Fibroblast of the aortic adventitia (primary cell): Measurements from ENCODE around the gene FBXO9. TPM values are rescaled to one million over a fixed set of nuclear protein-coding genes. Genes with fewer than 3 reads are reported as not detected.

Experiments
- DNase-seq: peaks from one replicate; pipeline ENCODE4 v3.0.0-alpha.2; 2010; ENCODE audit warnings: low read depth
- H3K4me3 ChIP-seq: 2 replicates; pipeline ENCODE4 v1.5.1; 2011; ENCODE audit warnings: low read depth, mild to moderate bottlenecking, control low read depth, low read length, moderate library complexity
- CTCF ChIP-seq: IDR thresholded peaks from 2 replicates; pipeline ENCODE4 v1.5.1; 2011; ENCODE audit warnings: mild to moderate bottlenecking, low read length, control low read depth, inconsistent platforms; ENCODE audit not compliant: insufficient read depth
- small RNA-seq: library from RNA; depleted of rRNA; stranded (forward); fragments of <200 nt; gene quantifications from one replicate; pipeline ENCODE3, GENCODE V24; 2012
- total RNA-seq: library from RNA; depleted of rRNA; stranded (reverse); fragments of >200 nt; gene quantifications from 2 replicates; pipeline ENCODE4 v1.2.3, GENCODE V29; 2012; ENCODE audit warnings: low replicate concordance

The FBXO9 gene
- total RNA-seq, 1 donor: 45.1 TPM

- TF ChIP-seq CTCF: no peak
- no peak overlapping the region for H3K4me3 ChIP-seq
- no peak for DNase-seq
Observed at GRCh38 chr6:53136000-53136609, 70.9 kb downstream of the FBXO9 start.

GRCh38 chr6:53139841-53140413, 74.7 kb downstream of the FBXO9 start:
- no peak for TF ChIP-seq CTCF
- no peak for DNase-seq

GRCh38 chr6:53142810-53143209, 77.6 kb downstream of the FBXO9 start:
- no peak for TF ChIP-seq CTCF
- H3K4me3 ChIP-seq: no peak overlapping the region
- DNase-seq: no peak

More at GRCh38 chr6:53139841-53140413, 74.7 kb downstream of the FBXO9 start:
- no peak overlapping the region for H3K4me3 ChIP-seq

GRCh38 chr6:53143710-53144109, 78.5 kb downstream of the FBXO9 start:
- DNase-seq: no peak
- no peak overlapping the region for H3K4me3 ChIP-seq
- no peak for TF ChIP-seq CTCF

GRCh38 chr6:53144802-53145201, 79.6 kb downstream of the FBXO9 start:
- no peak for TF ChIP-seq CTCF
- DNase-seq: no peak
- no peak overlapping the region for H3K4me3 ChIP-seq

GRCh38 chr6:53148684-53149083, 83.5 kb downstream of the FBXO9 start, which contains the start of gene GCM1:
Gene GCM1, minus strand, starts transcription at chr6:53148841. Its CDS starts 3,209 bp downstream, at chr6:53145632.
- H3K4me3 ChIP-seq: no peak within 1 kb of the TSS
- TF ChIP-seq CTCF: no peak
- no peak for DNase-seq

Small RNA genes within 50 kb of the gene (small RNA-seq; reads per million reads assigned to genes)
- not detected for gene RN7SL244P

Other genes with a start within 250 kb of the FBXO9 start
- not detected in 2 replicates for gene GSTA5, start 224.6 kb upstream of the FBXO9 start, total RNA-seq
- gene GSTA3, start 155.7 kb upstream of the FBXO9 start, total RNA-seq: not detected in 2 replicates
- gene GSTA4, start 70.1 kb upstream of the FBXO9 start, total RNA-seq: 46.3 and 89.6 TPM in 2 replicates
- gene CILK1, start 3.6 kb upstream of the FBXO9 start, total RNA-seq: 9.5 and 22.1 TPM in 2 replicates
- gene GCM1, start 83.4 kb downstream of the FBXO9 start, total RNA-seq: under 0.01 TPM in 1 of 2 replicates, not detected in the other